GM12865 (cell line): ENCODE results near the gene KLRC3.
"Not testable (repeated sequence)": the region's sequence is repeated elsewhere in the genome, so short reads cannot be mapped to it uniquely, and the experiment has no call there.

ENCODE experiments used
- DNase-seq: peaks from one replicate; pipeline ENCODE4 v3.0.0; 2010; ENCODE audit warnings: low read depth
- H3K4me3 ChIP-seq: 2 replicates; pipeline ENCODE4 v1.5.1; 2011; ENCODE audit warnings: mild to moderate bottlenecking, low read depth, low read length, control low read depth
- TF ChIP-seq, protein P1 (sequence below): IDR thresholded peaks from 2 replicates; pipeline ENCODE4 v1.5.1; 2011; ENCODE audit warnings: low read length, control low read depth, low read depth, inconsistent platforms; ENCODE audit not compliant: insufficient read depth; ENCODE audit errors: missing control alignments

Gene KLRC3

DNA sequence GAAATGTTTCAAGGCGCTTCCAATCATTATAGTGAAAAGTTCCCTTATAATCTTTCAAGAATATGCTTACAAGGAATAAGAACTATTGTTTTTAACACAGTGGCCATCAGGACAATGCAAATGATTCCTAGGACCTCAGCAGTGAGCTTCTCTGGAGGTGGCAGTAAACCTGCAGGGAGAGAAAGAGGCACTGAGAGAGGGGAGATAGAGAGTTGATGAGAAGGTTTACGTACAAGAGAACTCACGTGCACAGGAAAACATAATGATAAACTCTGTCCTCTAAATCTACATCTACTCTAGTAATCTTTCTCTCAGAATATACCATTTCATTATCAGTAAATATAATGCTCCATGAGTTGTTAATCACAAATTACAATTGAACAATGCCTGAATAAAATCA, 11.6 kb downstream of the KLRC3 start:
- no peak overlapping the region for H3K4me3 ChIP-seq
- DNase-seq = no peak
- TF ChIP-seq, protein P1, sequence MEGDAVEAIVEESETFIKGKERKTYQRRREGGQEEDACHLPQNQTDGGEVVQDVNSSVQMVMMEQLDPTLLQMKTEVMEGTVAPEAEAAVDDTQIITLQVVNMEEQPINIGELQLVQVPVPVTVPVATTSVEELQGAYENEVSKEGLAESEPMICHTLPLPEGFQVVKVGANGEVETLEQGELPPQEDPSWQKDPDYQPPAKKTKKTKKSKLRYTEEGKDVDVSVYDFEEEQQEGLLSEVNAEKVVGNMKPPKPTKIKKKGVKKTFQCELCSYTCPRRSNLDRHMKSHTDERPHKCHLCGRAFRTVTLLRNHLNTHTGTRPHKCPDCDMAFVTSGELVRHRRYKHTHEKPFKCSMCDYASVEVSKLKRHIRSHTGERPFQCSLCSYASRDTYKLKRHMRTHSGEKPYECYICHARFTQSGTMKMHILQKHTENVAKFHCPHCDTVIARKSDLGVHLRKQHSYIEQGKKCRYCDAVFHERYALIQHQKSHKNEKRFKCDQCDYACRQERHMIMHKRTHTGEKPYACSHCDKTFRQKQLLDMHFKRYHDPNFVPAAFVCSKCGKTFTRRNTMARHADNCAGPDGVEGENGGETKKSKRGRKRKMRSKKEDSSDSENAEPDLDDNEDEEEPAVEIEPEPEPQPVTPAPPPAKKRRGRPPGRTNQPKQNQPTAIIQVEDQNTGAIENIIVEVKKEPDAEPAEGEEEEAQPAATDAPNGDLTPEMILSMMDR = no peak

DNA sequence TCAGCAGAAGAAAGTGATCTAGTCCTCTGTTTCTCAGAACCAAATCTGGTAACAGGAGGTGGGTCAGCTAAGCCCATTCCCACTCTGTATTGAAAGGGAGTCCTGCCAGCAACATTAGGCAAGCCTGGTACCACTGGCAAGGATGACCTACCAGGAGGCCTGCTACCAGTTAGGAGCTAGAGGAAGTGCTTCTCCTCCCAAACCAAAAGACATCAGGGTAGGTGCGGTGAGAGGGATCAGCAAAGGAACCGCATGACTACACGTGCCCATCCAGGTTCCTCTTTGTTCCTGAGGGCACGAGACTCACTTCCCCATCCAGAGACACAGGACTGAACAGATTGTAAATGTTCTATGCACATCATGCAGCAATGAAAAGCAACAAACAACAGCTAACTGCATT, 13.7 kb downstream of the KLRC3 start:
- TF ChIP-seq, protein P1 = no peak
- DNase-seq = no peak
- no peak overlapping the region for H3K4me3 ChIP-seq

DNA sequence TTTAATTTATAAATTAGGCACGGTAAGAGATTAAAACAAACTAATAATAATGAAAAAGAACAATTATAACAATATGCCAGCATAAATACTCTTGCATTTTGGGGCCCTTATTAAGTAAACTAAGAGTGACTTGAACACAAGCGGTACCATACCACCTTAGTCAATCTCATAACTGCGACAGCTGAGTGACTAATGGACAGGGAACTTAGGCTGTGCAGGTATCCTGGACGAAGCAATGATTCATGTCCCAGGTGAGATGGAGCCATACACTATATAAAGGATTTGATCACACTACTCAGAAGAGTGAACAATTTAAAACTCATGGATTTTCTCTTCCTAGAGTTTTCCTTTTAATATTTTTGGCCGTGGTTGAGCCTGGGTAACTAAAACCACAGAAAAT, 15.1 kb downstream of the KLRC3 start:
- no peak overlapping the region for H3K4me3 ChIP-seq
- TF ChIP-seq, protein P1 = no peak
- DNase-seq = no peak

- TF ChIP-seq, protein P1 = no peak
- no peak overlapping the region for H3K4me3 ChIP-seq
- no peak for DNase-seq
Observed at GRCh38 chr12:10404798-10405197, 15.6 kb downstream of the KLRC3 start.

DNA sequence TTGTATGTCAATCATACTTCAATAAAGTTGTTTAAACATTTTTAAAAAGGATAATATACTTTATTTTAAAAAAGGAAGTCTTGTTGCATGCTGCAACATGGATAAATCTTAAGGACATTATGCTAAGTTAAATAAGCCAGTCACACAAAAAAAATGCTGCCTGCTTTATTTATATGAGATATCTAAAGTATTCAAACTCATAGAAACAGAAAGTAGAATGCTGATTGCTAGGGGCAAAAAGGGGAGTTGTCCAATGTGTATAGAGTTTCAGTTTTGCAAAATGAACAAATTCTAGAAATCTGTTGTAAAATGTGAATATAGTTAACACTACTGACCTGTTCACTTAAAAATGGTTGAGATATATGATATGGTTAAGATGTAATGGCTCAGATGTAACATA, 19.6 kb downstream of the KLRC3 start:
- DNase-seq = no peak
- TF ChIP-seq, protein P1 = no peak

GRCh38 chr12:10398168-10398567, 22.2 kb downstream of the KLRC3 start:
- TF ChIP-seq, protein P1 = no peak
- no peak overlapping the region for H3K4me3 ChIP-seq

More for the DNA sequence above, 19.6 kb downstream of the KLRC3 start:
- H3K4me3 ChIP-seq = no peak overlapping the region

GRCh38 chr12:10397296-10397695, 23.1 kb downstream of the KLRC3 start:
- TF ChIP-seq, protein P1 = no peak
- DNase-seq = peak; percentile 28
- no peak overlapping the region for H3K4me3 ChIP-seq

More at GRCh38 chr12:10398168-10398567, 22.2 kb downstream of the KLRC3 start:
- no peak for DNase-seq

DNA sequence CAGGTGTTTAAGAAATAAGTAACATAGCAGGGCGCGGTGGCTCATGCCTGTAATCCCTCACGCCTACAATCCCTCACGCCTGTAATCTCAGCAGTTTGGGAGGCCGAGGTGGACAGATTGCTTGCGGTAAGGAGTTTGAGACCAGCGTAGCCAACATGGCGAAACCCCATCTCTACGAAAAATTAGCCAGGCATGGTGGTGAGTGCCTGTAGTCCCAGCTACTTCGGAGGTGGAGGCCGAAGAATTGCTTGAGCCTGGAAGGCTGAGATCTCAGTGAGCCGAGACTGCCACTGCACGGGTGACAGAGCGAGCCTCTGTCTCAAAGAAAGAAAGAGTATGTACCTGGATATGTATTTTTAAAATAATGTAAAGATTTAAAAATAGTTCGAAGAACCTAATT, 24.2 kb downstream of the KLRC3 start:
- not testable (repeated sequence) for DNase-seq, H3K4me3 ChIP-seq
